Measurements from ENCODE around the gene KIF25.
"Not testable (repeated sequence)": the region's sequence is repeated elsewhere in the genome, so short reads cannot be mapped to it uniquely, and the experiment has no call there.

KIF25 gene

DNA sequence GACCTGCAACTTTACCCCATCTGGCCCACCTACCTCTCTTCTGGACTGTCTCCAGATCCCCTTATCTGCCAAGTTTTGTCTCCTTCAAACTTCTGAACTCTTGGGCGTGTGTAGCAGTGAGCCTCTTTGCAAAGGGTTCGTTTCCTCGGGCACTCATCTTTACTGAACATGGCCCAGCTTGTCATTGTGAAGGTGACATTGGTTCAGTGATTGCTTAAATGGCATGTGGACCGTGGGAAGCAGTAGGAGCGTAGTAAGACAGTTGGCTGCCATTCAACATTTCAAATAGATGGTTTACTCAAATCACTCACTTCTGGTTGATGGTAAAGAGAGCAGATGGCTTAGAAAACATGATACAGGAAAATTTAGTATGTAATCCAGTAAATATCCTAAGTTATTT is 34.8 kb upstream of the KIF25 start:
- Histone ChIP-seq H3K9ac (ENCODE audit: low read depth, low read length) (no peak overlapping the region), H3K4me1 (ENCODE audit: control insufficient read depth, insufficient read depth, low read length) (no peaks in the 10 kb centered on the region), H3K36me3 (ENCODE audit: control insufficient read depth, insufficient read depth, low read length) (peaks cover 18% of the 10 kb centered on the region), H3K9me3 (ENCODE audit: control insufficient read depth, insufficient read depth, low read length) (no peaks in the 10 kb centered on the region), H3K4me3 (ENCODE audit: low read depth, low read length) (no peak overlapping the region), H3K27me3 (ENCODE audit: control insufficient read depth, insufficient read depth, low read length) (no peaks in the 10 kb centered on the region)

DNA sequence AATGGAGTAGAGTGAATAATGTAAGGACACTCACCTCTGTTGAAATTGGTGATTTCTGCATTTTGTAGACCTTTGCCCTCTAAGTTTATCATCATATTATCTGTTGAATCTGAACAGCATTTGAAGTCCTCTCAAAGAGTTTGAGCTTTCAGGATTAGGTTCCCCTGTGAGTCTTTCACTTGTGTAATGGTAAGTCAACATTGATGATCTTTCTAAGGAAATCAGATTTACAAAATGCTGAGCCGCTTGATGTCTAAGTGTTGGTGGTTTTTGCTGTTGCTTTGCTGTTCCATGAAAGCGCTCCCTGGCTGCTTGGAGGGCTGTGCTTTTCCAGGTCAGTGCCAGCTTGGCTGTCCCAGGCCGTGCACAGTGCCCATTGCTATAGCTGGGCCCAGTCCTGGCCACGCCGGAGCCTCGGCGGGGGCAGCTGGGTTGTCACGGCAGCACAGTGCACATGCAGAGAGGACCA is 33.8 kb upstream of the KIF25 start:
- no peak overlapping the region for H3K9ac ChIP-seq (ENCODE audit: low read depth, low read length)
- no peaks in the 10 kb centered on the region for H3K9me3 ChIP-seq (ENCODE audit: control insufficient read depth, insufficient read depth, low read length)

DNA sequence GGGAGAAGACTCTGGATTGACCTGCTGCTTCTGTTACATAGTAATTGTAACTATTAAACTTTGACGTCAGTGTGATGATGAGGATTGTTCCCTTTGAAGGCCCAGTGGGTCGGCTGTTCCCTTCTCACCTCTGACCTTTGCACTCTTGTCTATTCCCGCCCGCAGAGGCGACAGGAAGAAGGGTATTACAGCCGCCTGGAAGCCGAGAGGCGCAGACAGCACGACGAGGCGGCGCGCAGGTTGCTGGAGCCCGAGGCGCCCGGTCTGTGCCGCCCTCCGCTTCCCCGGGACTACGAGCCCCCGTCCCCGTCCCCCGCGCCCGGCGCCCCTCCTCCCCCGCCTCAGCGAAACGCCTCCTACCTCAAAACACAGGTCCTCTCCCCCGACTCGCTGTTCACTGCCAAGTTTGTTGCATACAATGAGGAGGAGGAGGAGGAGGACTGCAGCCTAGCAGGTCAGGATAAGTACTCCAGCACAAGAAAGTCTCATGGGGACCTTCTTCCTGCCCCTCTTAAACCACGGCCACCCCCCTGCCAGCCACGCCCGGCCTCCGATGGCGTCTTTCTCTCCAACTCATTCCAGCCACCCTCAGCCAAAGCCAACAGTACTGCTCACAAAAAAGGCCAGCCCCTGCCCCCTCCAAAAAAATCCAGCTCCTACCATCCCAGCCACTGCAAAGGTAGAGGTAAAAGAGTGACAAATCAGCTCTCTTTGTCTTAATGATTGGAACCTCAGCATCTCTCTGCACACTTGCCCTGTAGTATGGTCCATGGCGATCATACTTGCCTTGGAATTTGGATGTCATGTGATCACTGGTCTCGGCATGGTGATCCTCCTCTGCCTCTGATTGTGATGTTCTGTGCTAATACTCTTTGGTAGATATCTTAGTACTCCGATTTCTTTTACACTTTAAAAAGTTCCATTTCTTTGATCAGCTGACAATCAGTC is 31.6 kb upstream of the KIF25 start:
- H3K4me1 ChIP-seq (ENCODE audit: control insufficient read depth, insufficient read depth, low read length): no peaks in the 10 kb centered on the region
- H3K27me3 ChIP-seq (ENCODE audit: control insufficient read depth, insufficient read depth, low read length): no peaks in the 10 kb centered on the region
- no peaks in the 10 kb centered on the region for H3K9me3 ChIP-seq (ENCODE audit: control insufficient read depth, insufficient read depth, low read length)
- H3K9ac ChIP-seq (ENCODE audit: low read depth, low read length): no peak overlapping the region
- H3K4me3 ChIP-seq (ENCODE audit: low read depth, low read length): no peak overlapping the region
- H3K36me3 ChIP-seq (ENCODE audit: control insufficient read depth, insufficient read depth, low read length): peaks cover 18% of the 10 kb centered on the region

More for the DNA sequence above, 33.8 kb upstream of the KIF25 start:
- no peaks in the 10 kb centered on the region for H3K4me1 ChIP-seq (ENCODE audit: control insufficient read depth, insufficient read depth, low read length)
- peaks cover 18% of the 10 kb centered on the region for H3K36me3 ChIP-seq (ENCODE audit: control insufficient read depth, insufficient read depth, low read length)
- H3K27me3 ChIP-seq (ENCODE audit: control insufficient read depth, insufficient read depth, low read length): no peaks in the 10 kb centered on the region
- H3K4me3 ChIP-seq (ENCODE audit: low read depth, low read length): no peak overlapping the region

DNA sequence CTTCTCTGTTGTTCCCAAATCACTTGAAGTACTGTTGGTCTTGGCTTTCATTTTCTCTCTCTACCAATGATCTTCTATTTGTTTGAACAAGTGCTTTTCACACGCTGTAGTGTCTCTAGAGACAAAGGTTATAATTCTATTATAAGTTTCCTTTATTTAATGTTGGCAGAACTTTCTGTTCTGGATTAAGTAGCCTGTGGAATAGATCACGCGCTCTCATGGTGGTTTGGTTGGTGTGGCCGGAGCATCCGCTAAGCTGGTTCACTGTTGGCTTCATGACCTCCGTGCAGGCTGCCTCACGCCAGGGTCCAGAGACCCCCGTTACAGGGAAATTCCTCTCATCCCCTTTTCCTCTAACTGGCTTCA is 30.9 kb upstream of the KIF25 start:
- Histone ChIP-seq H3K36me3 (ENCODE audit: control insufficient read depth, insufficient read depth, low read length) (peaks cover 18% of the 10 kb centered on the region), H3K9me3 (ENCODE audit: control insufficient read depth, insufficient read depth, low read length) (no peaks in the 10 kb centered on the region), H3K9ac (ENCODE audit: low read depth, low read length) (no peak overlapping the region), H3K27me3 (ENCODE audit: control insufficient read depth, insufficient read depth, low read length) (no peaks in the 10 kb centered on the region), H3K4me1 (ENCODE audit: control insufficient read depth, insufficient read depth, low read length) (no peaks in the 10 kb centered on the region), H3K4me3 (ENCODE audit: low read depth, low read length) (no peak overlapping the region)

DNA sequence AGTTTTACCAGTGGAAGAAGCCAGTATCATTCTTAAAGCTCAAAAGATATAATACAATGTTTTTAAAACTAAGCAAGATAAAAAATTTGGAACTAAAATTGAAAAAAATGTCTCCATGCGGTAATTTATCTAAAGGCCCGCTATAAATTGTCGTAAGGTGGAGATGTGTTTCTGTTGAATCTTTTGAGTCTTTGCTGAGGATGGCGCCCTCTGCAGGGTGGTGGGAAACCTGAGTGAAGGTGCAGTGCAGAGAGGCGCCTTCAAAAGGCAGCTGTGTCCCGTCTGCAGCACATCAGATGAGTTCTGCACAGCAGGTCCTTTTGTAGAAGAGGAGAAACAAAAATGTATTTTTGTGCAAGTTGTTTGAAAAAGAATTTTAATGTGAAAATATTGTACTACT is 29.4 kb upstream of the KIF25 start:
- peaks cover 13% of the 10 kb centered on the region for H3K36me3 ChIP-seq (ENCODE audit: control insufficient read depth, insufficient read depth, low read length)
- no peak overlapping the region for H3K9ac ChIP-seq (ENCODE audit: low read depth, low read length)
- no peaks in the 10 kb centered on the region for H3K4me1 ChIP-seq (ENCODE audit: control insufficient read depth, insufficient read depth, low read length)
- no peaks in the 10 kb centered on the region for H3K27me3 ChIP-seq (ENCODE audit: control insufficient read depth, insufficient read depth, low read length)
- no peak overlapping the region for H3K4me3 ChIP-seq (ENCODE audit: low read depth, low read length)
- no peaks in the 10 kb centered on the region for H3K9me3 ChIP-seq (ENCODE audit: control insufficient read depth, insufficient read depth, low read length)

DNA sequence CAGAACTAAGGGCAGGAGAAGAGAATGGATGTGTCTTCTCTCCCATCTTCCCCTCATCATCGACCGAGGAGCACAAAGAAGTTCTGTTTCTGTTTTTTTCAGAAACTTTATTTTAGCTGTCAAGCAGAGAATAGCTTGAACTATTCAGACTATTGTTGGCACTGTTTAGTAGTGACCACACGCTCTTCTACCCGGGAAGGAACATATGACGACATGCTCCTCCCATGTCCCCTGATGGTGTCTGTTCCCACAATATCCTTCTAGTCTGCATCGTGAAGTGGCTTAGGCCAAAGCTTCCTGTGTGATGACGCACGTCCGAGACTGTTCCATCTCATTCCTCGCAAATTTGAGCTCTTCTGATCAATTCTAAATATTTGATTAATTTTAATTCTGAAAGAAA is 27.2 kb upstream of the KIF25 start:
- no peaks in the 10 kb centered on the region for H3K27me3 ChIP-seq (ENCODE audit: control insufficient read depth, insufficient read depth, low read length)
- H3K36me3 ChIP-seq (ENCODE audit: control insufficient read depth, insufficient read depth, low read length): peaks cover 9% of the 10 kb centered on the region
- H3K9me3 ChIP-seq (ENCODE audit: control insufficient read depth, insufficient read depth, low read length): no peaks in the 10 kb centered on the region
- no peak overlapping the region for H3K4me3 ChIP-seq (ENCODE audit: low read depth, low read length)
- no peaks in the 10 kb centered on the region for H3K4me1 ChIP-seq (ENCODE audit: control insufficient read depth, insufficient read depth, low read length)
- H3K9ac ChIP-seq (ENCODE audit: low read depth, low read length): no peak overlapping the region

DNA sequence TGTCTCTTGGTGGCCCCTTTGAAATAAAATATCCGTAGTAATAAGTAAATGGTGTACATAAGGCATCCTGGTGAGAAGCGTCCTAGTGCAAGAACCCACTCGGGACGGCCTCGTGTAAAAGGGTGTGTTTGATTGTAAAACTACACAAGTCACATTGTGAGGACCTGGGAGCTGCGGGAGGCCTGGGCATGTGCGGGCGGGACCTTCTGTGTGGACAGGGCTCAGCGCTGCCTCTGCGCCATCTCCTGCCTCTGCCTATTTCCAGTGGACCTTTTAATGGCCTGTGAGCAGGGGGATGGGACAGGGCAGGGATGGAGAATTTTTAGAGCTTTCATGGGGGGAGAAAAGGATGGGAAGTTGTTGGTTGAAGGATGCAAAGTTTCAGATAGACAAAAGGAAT is 25.3 kb upstream of the KIF25 start:
- Histone ChIP-seq H3K9ac (ENCODE audit: low read depth, low read length) (no peak overlapping the region), H3K4me1 (ENCODE audit: control insufficient read depth, insufficient read depth, low read length) (no peaks in the 10 kb centered on the region), H3K36me3 (ENCODE audit: control insufficient read depth, insufficient read depth, low read length) (peaks cover 3% of the 10 kb centered on the region), H3K4me3 (ENCODE audit: low read depth, low read length) (no peak overlapping the region), H3K27me3 (ENCODE audit: control insufficient read depth, insufficient read depth, low read length) (no peaks in the 10 kb centered on the region), H3K9me3 (ENCODE audit: control insufficient read depth, insufficient read depth, low read length) (no peaks in the 10 kb centered on the region)

DNA sequence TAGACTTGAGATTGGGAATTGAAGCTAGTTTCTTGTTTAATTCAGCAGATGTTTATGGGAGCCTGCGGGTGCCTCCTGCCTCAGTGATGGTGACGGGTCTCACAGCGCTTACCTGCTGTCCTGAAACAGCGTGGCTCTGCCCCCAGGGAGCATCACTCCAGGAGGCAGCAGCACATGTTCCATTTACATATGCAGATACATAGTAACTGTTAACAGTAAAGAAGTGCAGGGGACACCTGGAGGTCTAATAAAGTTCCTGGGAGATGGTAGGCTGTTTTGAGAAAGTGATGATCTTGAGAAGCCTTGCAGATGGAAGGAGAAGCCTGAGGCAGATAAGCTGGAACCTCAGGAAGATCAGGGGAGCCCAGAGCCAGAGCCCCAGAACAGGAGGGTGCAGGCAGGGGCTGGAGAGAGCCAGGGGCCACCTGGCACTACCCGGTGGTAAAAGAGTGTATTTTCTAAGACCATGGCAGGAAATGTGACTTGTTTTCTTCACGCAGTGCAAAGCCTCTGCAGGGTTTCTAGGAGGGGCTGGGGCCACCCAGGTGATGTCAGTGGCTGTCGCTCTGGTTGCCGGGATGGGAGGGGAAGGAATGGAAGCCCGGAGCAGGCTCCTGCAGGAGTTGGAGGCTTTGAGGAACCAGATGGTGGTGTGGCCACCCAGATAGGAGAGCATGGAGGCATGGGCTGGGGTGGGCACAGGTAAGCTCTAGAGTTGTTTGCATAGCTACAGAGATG is 24.2 kb upstream of the KIF25 start:
- Histone ChIP-seq H3K9me3 (ENCODE audit: control insufficient read depth, insufficient read depth, low read length) (no peaks in the 10 kb centered on the region), H3K27me3 (ENCODE audit: control insufficient read depth, insufficient read depth, low read length) (no peaks in the 10 kb centered on the region), H3K36me3 (ENCODE audit: control insufficient read depth, insufficient read depth, low read length) (no peaks in the 10 kb centered on the region), H3K4me3 (ENCODE audit: low read depth, low read length) (no peak overlapping the region), H3K9ac (ENCODE audit: low read depth, low read length) (no peak overlapping the region), H3K4me1 (ENCODE audit: control insufficient read depth, insufficient read depth, low read length) (no peaks in the 10 kb centered on the region)

DNA sequence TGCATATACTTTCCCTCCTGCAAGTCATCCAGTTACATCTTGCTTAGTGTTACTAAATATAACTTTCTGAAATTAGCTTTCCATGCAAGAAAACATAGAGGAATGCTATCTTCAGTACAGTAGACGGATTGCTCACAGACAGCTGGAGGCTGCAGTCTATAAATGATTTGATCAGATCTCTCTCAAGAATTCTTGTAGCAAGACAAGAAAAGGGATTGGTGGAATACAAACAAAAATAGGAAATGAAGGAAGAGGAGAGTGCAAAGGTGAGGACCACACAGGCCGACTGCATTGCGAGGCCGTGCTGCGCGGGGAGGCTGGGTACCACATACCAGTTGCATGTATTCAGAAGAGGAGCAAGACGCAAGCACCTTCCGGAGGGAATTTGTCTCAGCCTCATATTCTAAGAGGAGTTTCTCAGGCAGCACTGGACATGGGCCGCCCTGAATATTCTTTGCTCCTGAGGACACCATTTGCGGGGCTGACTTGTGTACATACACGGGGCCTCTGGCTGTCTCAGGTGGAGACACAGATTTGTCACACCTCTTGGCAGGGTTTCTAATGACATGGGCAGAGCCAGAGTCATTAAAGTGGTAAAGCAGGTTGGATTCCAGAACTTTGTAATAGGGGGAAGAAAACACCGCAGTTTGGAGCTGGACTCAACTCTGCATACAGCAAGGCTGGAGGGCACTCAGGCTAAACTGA is 22.7 kb upstream of the KIF25 start:
- Histone ChIP-seq H3K9ac (ENCODE audit: low read depth, low read length) (no peak overlapping the region), H3K4me1 (ENCODE audit: control insufficient read depth, insufficient read depth, low read length) (no peaks in the 10 kb centered on the region), H3K9me3 (ENCODE audit: control insufficient read depth, insufficient read depth, low read length) (no peaks in the 10 kb centered on the region), H3K4me3 (ENCODE audit: low read depth, low read length) (no peak overlapping the region), H3K27me3 (ENCODE audit: control insufficient read depth, insufficient read depth, low read length) (no peaks in the 10 kb centered on the region), H3K36me3 (ENCODE audit: control insufficient read depth, insufficient read depth, low read length) (no peaks in the 10 kb centered on the region)

DNA sequence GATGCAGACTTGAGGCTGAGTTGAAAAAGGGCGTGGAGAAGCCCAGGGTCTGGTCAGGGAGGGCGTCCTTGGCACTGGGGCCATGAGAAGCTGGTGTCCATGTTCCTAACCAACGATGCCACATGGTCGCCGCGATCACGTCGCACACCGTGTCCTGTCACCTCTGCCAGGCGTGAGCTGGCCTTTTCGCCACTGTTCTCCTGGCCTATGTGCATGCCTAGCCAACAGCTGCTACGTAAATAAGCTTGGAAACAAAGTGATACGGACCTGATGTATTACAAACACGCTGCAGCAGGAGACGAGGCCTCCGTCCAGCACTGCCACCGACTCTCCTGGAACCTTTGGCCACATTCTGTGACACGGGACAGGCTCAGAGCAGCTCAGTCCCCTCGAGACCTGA is 22.0 kb upstream of the KIF25 start:
- no peaks in the 10 kb centered on the region for H3K36me3 ChIP-seq (ENCODE audit: control insufficient read depth, insufficient read depth, low read length)
- no peak overlapping the region for H3K9ac ChIP-seq (ENCODE audit: low read depth, low read length)
- no peaks in the 10 kb centered on the region for H3K4me1 ChIP-seq (ENCODE audit: control insufficient read depth, insufficient read depth, low read length)
- no peaks in the 10 kb centered on the region for H3K9me3 ChIP-seq (ENCODE audit: control insufficient read depth, insufficient read depth, low read length)
- H3K27me3 ChIP-seq (ENCODE audit: control insufficient read depth, insufficient read depth, low read length): no peaks in the 10 kb centered on the region
- no peak overlapping the region for H3K4me3 ChIP-seq (ENCODE audit: low read depth, low read length)

DNA sequence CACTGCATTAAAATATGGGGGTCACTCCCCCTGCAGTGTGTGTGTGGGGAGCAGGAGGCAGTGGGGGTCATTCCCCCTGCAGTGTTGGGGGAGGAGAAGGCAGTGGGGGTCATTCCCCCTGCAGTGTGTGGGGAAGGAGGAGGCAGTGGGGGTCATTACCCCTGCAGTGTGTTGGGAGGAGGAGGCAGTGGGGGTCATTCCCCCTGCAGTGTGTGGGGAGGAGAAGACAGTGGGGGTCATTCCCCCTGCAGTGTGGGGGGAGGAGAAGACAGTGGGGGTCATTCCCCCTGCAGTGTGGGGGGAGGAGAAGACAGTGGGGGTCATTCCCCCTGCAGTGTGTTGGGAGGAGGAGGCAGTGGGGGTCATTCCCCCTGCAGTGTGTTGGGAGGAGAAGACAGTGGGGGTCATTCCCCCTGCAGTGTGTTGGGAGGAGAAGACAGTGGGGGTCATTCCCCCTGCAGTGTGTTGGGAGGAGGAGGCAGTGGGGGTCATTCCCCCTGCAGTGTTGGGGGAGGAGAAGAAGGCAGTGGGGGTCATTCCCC is 21.3 kb upstream of the KIF25 start:
- not testable (repeated sequence) for H3K9ac ChIP-seq (ENCODE audit: low read depth, low read length); H3K36me3 ChIP-seq (ENCODE audit: control insufficient read depth, insufficient read depth, low read length); H3K4me1 ChIP-seq (ENCODE audit: control insufficient read depth, insufficient read depth, low read length); H3K27me3 ChIP-seq (ENCODE audit: control insufficient read depth, insufficient read depth, low read length); H3K9me3 ChIP-seq (ENCODE audit: control insufficient read depth, insufficient read depth, low read length); H3K4me3 ChIP-seq (ENCODE audit: low read depth, low read length)
